ENCODE results near the gene TIMM44. TPM values are rescaled to one million over a fixed set of nuclear protein-coding genes. Genes with fewer than 3 reads are reported as not detected.
A peak's percentile ranks its signal among the peaks of the same experiment; 100 is the strongest.

Gene TIMM44
- polyA plus RNA-seq, 1 of the 3 experiments (the other 2 are of a cell fraction) = 49.7 TPM

DNA sequence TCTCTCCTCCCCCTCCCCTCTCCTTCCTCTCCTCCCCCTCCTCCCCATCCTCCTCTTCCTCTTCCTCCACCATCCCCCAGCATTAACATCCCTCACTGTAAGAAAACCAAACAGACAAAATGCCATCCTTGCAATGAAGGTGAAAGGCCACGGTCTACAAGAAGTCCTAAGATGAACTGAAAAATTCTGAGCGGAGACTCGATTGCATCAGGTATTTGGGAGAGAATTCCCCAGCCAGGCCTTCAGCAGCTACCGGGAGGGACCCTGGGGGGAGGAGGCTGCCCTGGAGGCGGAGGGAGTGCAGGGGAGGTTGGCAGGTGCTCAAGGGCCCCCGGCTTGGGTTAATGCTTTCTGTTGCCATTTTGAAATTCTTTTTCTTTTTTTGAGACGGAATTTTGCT is 10.1 kb upstream of the TIMM44 start:
- Histone ChIP-seq H3K9me3 (no peaks in the 10 kb centered on the region), H3K4me2 (no peak overlapping the region), H3F3A (replicated peaks; ENCODE audit: insufficient read depth) (no peaks in the 10 kb centered on the region), H4K20me1 (ENCODE audit: insufficient read depth) (no peaks in the 10 kb centered on the region), H3K9me2 (no peaks in the 10 kb centered on the region), H3K79me2 (ENCODE audit: insufficient read depth) (no peaks in the 10 kb centered on the region), H3K9ac (no peak overlapping the region), H3K4me3 (ENCODE audit: low read depth in 2 of 2, low read length in 1 of 2) (no peak overlapping the region), H3K27ac (ENCODE audit: low read depth in 2 of 2, low read length in 1 of 2) (no peak overlapping the region), H3K27me3 (ENCODE audit: insufficient read depth) (no peaks in the 10 kb centered on the region), H3K36me3 (replicated peaks in 1 of 2; ENCODE audit: control insufficient read depth in 1 of 2, insufficient read depth in 2 of 2, low read length in 1 of 2) (peaks cover 0 to under 1% of the 10 kb centered on the region in 2 experiments), H2AFZ (ENCODE audit: low read depth) (no peak overlapping the region), H3K4me1 (ENCODE audit: control insufficient read depth in 1 of 2, insufficient read depth in 2 of 2, low read depth in 1 of 2, low read length in 1 of 2) (no peaks in the 10 kb centered on the region; a peak in 1 of 4 replicates)
- ChIA-PET CTCF (interaction anchor here (0.7 to 4.1 kb wide), 4 partner anchors 9 to 698 kb away, joined by 3 to 19 read pairs (median 7); partner anchors contain the start of gene TIMM44), POLR2A (no interaction called here)
- no peak for TF ChIP-seq FOXJ3 (CRISPR knock-in tag; IDR thresholded peaks at IDR 0.05)
- no peak for TF ChIP-seq TCF12 (IDR thresholded peaks at IDR 0.05)
- no peak for TF ChIP-seq RFX5 (IDR thresholded peaks at IDR 0.05; ENCODE audit: low read length)
- no peak for TF ChIP-seq FOSL2 (IDR thresholded peaks at IDR 0.05; ENCODE audit: borderline replicate concordance, low read depth)
- no peak for TF ChIP-seq FOXM1 (IDR thresholded peaks at IDR 0.05; ENCODE audit: low read depth)
- no peak for TF ChIP-seq ELF1 (IDR thresholded peaks at IDR 0.05)
- no peak for TF ChIP-seq TAF1 (IDR thresholded peaks at IDR 0.05; ENCODE audit: borderline replicate concordance, low read depth, low read length)
- no peak for TF ChIP-seq CHD2 (IDR thresholded peaks at IDR 0.05; ENCODE audit: low read length, partially characterized antibody)
- no peak for TF ChIP-seq USF2 (IDR thresholded peaks at IDR 0.05; ENCODE audit: borderline replicate concordance, low read depth, low read length)
- no peak for TF ChIP-seq MEF2A (IDR thresholded peaks at IDR 0.05; ENCODE audit: borderline replicate concordance, low read depth)
- TF ChIP-seq, protein P1, sequence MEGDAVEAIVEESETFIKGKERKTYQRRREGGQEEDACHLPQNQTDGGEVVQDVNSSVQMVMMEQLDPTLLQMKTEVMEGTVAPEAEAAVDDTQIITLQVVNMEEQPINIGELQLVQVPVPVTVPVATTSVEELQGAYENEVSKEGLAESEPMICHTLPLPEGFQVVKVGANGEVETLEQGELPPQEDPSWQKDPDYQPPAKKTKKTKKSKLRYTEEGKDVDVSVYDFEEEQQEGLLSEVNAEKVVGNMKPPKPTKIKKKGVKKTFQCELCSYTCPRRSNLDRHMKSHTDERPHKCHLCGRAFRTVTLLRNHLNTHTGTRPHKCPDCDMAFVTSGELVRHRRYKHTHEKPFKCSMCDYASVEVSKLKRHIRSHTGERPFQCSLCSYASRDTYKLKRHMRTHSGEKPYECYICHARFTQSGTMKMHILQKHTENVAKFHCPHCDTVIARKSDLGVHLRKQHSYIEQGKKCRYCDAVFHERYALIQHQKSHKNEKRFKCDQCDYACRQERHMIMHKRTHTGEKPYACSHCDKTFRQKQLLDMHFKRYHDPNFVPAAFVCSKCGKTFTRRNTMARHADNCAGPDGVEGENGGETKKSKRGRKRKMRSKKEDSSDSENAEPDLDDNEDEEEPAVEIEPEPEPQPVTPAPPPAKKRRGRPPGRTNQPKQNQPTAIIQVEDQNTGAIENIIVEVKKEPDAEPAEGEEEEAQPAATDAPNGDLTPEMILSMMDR (IDR thresholded peaks at IDR 0.05) = no peak
- no peak for DNase-seq
- WGBS (ENCODE audit: low lambda C conversion rate) = 83% methylated on average over 7 of the region's 7 CpGs

DNA sequence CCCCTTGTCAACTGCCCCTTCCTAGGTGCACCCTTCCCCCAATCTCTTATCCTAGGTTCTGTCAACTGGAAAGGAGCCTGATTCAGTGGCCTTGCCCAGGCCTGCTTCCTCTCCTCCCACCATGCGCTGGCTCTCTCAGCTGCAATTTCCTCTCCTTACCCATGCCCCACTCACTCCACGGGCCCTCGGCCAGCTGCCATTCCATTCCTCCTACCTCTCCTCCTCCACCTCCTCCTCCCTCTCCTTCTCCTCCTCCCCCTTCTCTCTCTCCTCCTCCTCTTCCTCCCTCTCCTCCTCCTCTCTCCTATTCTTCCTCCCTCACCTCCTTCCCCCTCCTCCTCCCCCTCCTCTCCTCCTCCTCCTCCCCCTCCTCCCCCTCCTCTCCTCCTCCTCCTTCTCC is 9.6 kb upstream of the TIMM44 start:
- Histone ChIP-seq H3K79me2 (ENCODE audit: insufficient read depth) (no peaks in the 10 kb centered on the region), H3K4me3 (ENCODE audit: low read depth in 2 of 2, low read length in 1 of 2) (no peak overlapping the region), H3K27ac (ENCODE audit: low read depth in 2 of 2, low read length in 1 of 2) (no peak overlapping the region), H3K36me3 (replicated peaks in 1 of 2; ENCODE audit: control insufficient read depth in 1 of 2, insufficient read depth in 2 of 2, low read length in 1 of 2) (no peaks in the 10 kb centered on the region), H3K4me1 (ENCODE audit: control insufficient read depth in 1 of 2, insufficient read depth in 2 of 2, low read depth in 1 of 2, low read length in 1 of 2) (no peaks in the 10 kb centered on the region; a peak in 1 of 4 replicates), H3K27me3 (ENCODE audit: insufficient read depth) (no peaks in the 10 kb centered on the region), H4K20me1 (ENCODE audit: insufficient read depth) (no peaks in the 10 kb centered on the region), H3K9ac (no peak overlapping the region), H3K4me2 (no peak overlapping the region), H3F3A (replicated peaks; ENCODE audit: insufficient read depth) (no peaks in the 10 kb centered on the region), H2AFZ (ENCODE audit: low read depth) (no peak overlapping the region), H3K9me2 (no peaks in the 10 kb centered on the region), H3K9me3 (no peaks in the 10 kb centered on the region)
- TF ChIP-seq MAX (IDR thresholded peaks at IDR 0.05; ENCODE audit: low read depth) (0 out of 2 replicates have a peak, but pooled peaks have one; percentile 18), YY1 (IDR thresholded peaks at IDR 0.05; ENCODE audit: low read depth) (no peak)
- ChIA-PET CTCF (interaction anchor here (1.3 to 4.1 kb wide), 3 partner anchors 9 to 49 kb away, joined by 5 to 19 read pairs (median 7); partner anchors contain the start of gene TIMM44), POLR2A (no interaction called here)
- no peak for DNase-seq
- WGBS (ENCODE audit: low lambda C conversion rate) = 40% methylated on average over 3 of the region's 3 CpGs

All from SK-N-SH (cell line).